MG63 (cell line): ENCODE measurements around the gene ASB2. TPM values are rescaled to one million over a fixed set of nuclear protein-coding genes. Genes with fewer than 3 reads are reported as not detected.

Experiments
- DNase-seq: peaks from one replicate; pipeline ENCODE4 v3.0.0-alpha.2; 2020
- H3K27me3 ChIP-seq: fragments of 250-450 bp; sonication (Bioruptor Pico); 2 replicates; pipeline ENCODE4 v1.5.1; 2020; ENCODE audit warnings: mild to moderate bottlenecking, moderate library complexity
- H3K36me3 ChIP-seq: fragments of 250-450 bp; sonication (Bioruptor Pico); 2 replicates; pipeline ENCODE4 v1.5.1; 2020; ENCODE audit warnings: mild to moderate bottlenecking, moderate library complexity
- H3K4me3 ChIP-seq: fragments of 250-450 bp; sonication (Bioruptor Pico); 2 replicates; pipeline ENCODE4 v1.5.1; 2020; ENCODE audit warnings: mild to moderate bottlenecking, moderate library complexity
- H3K9me3 ChIP-seq: fragments of 250-450 bp; sonication (Bioruptor Pico); 2 replicates; pipeline ENCODE4 v1.5.1; 2020; ENCODE audit warnings: mild to moderate bottlenecking, moderate library complexity
- total RNA-seq: library from RNA; depleted of rRNA; stranded (reverse); fragments of >200 nt; shearing (Covaris generic); gene quantifications from 2 replicates; pipeline ENCODE4 v1.2.3, GENCODE V29; 2014; ENCODE audit warnings: low replicate concordance; rRNA removed

ASB2 gene
- total RNA-seq: not detected in 2 replicates

- no peaks in the 10 kb centered on the region for H3K9me3 ChIP-seq
- DNase-seq: no peak
- no peak within 1 kb of the TSS for H3K4me3 ChIP-seq
- no peaks in the 10 kb centered on the region for H3K27me3 ChIP-seq
- H3K36me3 ChIP-seq: no peaks in the 10 kb centered on the region
Observed at GRCh38 chr14:93976477-93977057, at the start of gene ASB2. ASB2 (minus strand) TSS chr14:93976570; CDS start chr14:93964539, 12,031 bp downstream.

GRCh38 chr14:94025720-94026119, 49.4 kb upstream of the ASB2 start:
- DNase-seq: no peak
- Histone ChIP-seq H3K36me3 (no peaks in the 10 kb centered on the region), H3K27me3 (no peaks in the 10 kb centered on the region), H3K4me3 (peak overlapping the region; percentile 54), H3K9me3 (no peaks in the 10 kb centered on the region)

- DNase-seq: no peak
- Histone ChIP-seq H3K9me3 (no peaks in the 10 kb centered on the region), H3K4me3 (no peak overlapping the region), H3K36me3 (no peaks in the 10 kb centered on the region), H3K27me3 (no peaks in the 10 kb centered on the region)
Observed at GRCh38 chr14:94024549-94024948, 48.2 kb upstream of the ASB2 start.

- Histone ChIP-seq H3K9me3 (no peaks in the 10 kb centered on the region), H3K36me3 (no peaks in the 10 kb centered on the region), H3K4me3 (no peak overlapping the region), H3K27me3 (no peaks in the 10 kb centered on the region)
- no peak for DNase-seq
Observed at GRCh38 chr14:94022532-94023411, 46.4 kb upstream of the ASB2 start.

GRCh38 chr14:94021416-94022157, 45.2 kb upstream of the ASB2 start:
- H3K36me3 ChIP-seq: no peaks in the 10 kb centered on the region
- H3K9me3 ChIP-seq: no peaks in the 10 kb centered on the region
- no peak for DNase-seq
- H3K4me3 ChIP-seq: no peak overlapping the region
- H3K27me3 ChIP-seq: no peaks in the 10 kb centered on the region

- Histone ChIP-seq H3K9me3 (no peaks in the 10 kb centered on the region), H3K36me3 (no peaks in the 10 kb centered on the region), H3K4me3 (no peak overlapping the region), H3K27me3 (no peaks in the 10 kb centered on the region)
- peak; percentile 18 for DNase-seq
Observed at GRCh38 chr14:94021001-94021400, 44.6 kb upstream of the ASB2 start.

GRCh38 chr14:94020267-94020666, 43.9 kb upstream of the ASB2 start:
- H3K36me3 ChIP-seq: no peaks in the 10 kb centered on the region
- no peaks in the 10 kb centered on the region for H3K9me3 ChIP-seq

GRCh38 chr14:94019329-94019728, 43.0 kb upstream of the ASB2 start:
- no peaks in the 10 kb centered on the region for H3K9me3 ChIP-seq
- H3K36me3 ChIP-seq: no peaks in the 10 kb centered on the region
- no peak for DNase-seq

More at GRCh38 chr14:94020267-94020666, 43.9 kb upstream of the ASB2 start:
- no peaks in the 10 kb centered on the region for H3K27me3 ChIP-seq
- no peak overlapping the region for H3K4me3 ChIP-seq
- DNase-seq: no peak

GRCh38 chr14:94018308-94018707, 41.9 kb upstream of the ASB2 start:
- Histone ChIP-seq H3K4me3 (no peak overlapping the region), H3K9me3 (no peaks in the 10 kb centered on the region), H3K36me3 (no peaks in the 10 kb centered on the region), H3K27me3 (no peaks in the 10 kb centered on the region)
- DNase-seq: no peak

More at GRCh38 chr14:94019329-94019728, 43.0 kb upstream of the ASB2 start:
- Histone ChIP-seq H3K4me3 (no peak overlapping the region), H3K27me3 (no peaks in the 10 kb centered on the region)

GRCh38 chr14:94016446-94016976, 40.1 kb upstream of the ASB2 start:
- no peaks in the 10 kb centered on the region for H3K27me3 ChIP-seq
- no peaks in the 10 kb centered on the region for H3K36me3 ChIP-seq
- H3K9me3 ChIP-seq: no peaks in the 10 kb centered on the region
- no peak overlapping the region for H3K4me3 ChIP-seq
- DNase-seq: no peak

GRCh38 chr14:94015223-94015622, 38.9 kb upstream of the ASB2 start:
- no peak overlapping the region for H3K4me3 ChIP-seq
- H3K9me3 ChIP-seq: no peaks in the 10 kb centered on the region
- no peaks in the 10 kb centered on the region for H3K36me3 ChIP-seq
- no peaks in the 10 kb centered on the region for H3K27me3 ChIP-seq
- no peak for DNase-seq

- Histone ChIP-seq H3K36me3 (no peaks in the 10 kb centered on the region), H3K9me3 (no peaks in the 10 kb centered on the region), H3K4me3 (no peak overlapping the region), H3K27me3 (no peaks in the 10 kb centered on the region)
- no peak for DNase-seq
Observed at GRCh38 chr14:94014382-94014781, 38.0 kb upstream of the ASB2 start.

GRCh38 chr14:94011795-94012194, 35.4 kb upstream of the ASB2 start:
- DNase-seq: no peak
- Histone ChIP-seq H3K9me3 (no peaks in the 10 kb centered on the region), H3K36me3 (no peaks in the 10 kb centered on the region), H3K27me3 (no peaks in the 10 kb centered on the region), H3K4me3 (no peak overlapping the region)

GRCh38 chr14:94010625-94011024, 34.3 kb upstream of the ASB2 start:
- DNase-seq: no peak
- Histone ChIP-seq H3K36me3 (no peaks in the 10 kb centered on the region), H3K4me3 (no peak overlapping the region), H3K9me3 (no peaks in the 10 kb centered on the region), H3K27me3 (no peaks in the 10 kb centered on the region)

- H3K36me3 ChIP-seq: no peaks in the 10 kb centered on the region
- no peak overlapping the region for H3K4me3 ChIP-seq
- H3K9me3 ChIP-seq: no peaks in the 10 kb centered on the region
- peak; percentile 22 for DNase-seq
- H3K27me3 ChIP-seq: no peaks in the 10 kb centered on the region
Observed at GRCh38 chr14:94009767-94010166, 33.4 kb upstream of the ASB2 start.

- no peaks in the 10 kb centered on the region for H3K36me3 ChIP-seq
Observed at GRCh38 chr14:94008234-94008633, 31.9 kb upstream of the ASB2 start.

More at GRCh38 chr14:94008234-94008633, 31.9 kb upstream of the ASB2 start:
- Histone ChIP-seq H3K4me3 (no peak overlapping the region), H3K27me3 (no peaks in the 10 kb centered on the region), H3K9me3 (no peaks in the 10 kb centered on the region)
- no peak for DNase-seq
